ENCODE results near the gene DYDC1.

Gene DYDC1

DNA sequence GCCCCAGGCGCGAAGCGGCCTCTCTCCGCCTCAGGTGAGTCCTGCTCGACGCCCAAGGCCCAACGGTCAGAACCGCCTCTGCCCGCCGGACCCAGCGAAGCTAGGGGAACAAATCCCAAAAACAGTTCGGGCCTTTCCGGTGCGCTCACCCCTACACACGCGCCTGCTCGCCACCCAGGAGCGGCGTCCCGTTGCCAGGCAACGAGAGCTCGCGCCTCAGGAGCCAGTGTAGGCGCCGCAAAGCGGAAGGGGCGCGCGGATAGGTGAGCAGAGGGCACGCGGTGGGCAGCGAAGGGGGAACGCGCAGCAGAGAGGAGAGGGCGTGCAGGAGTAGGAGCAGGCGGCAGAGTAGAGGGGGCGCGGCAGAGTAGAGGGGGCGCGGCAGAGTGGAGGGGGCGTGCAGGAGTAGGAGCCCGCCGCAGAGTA, at the start of gene DYDC1, which contains the start of gene DYDC2:
DYDC1 (minus strand) TSS at position 193 of the 426 bp plus-strand sequence. CDS start 4,154 bp downstream, outside the sequence.
DYDC2 (plus strand) TSS at position 219 of the 426 bp plus-strand sequence. CDS start 5,663 bp downstream, outside the sequence.
- Histone ChIP-seq H3K9me3 (ENCODE audit: insufficient read depth, low read length) (no peaks in the 10 kb centered on the region), H3K9me2 (replicated peaks; ENCODE audit: insufficient read depth, low read length) (no peaks in the 10 kb centered on the region), H3K4me3 (ENCODE audit: insufficient read depth, low read length, poor library complexity, severe bottlenecking) (no peak within 1 kb of the TSS), H4K20me1 (ENCODE audit: low read depth, low read length) (no peaks in the 10 kb centered on the region), H2AFZ (ENCODE audit: low read depth, low read length, severe bottlenecking) (no peak within 1 kb of the TSS), H3K27ac (ENCODE audit: low read depth, low read length) (no peak within 1 kb of the TSS), H3K9ac (ENCODE audit: low read length) (no peak within 1 kb of the TSS), H3K36me3 (ENCODE audit: low read length) (no peaks in the 10 kb centered on the region), H3K4me2 (ENCODE audit: low read depth, low read length, poor library complexity, severe bottlenecking) (no peak within 1 kb of the TSS), H3F3A (ENCODE audit: insufficient read depth) (no peaks in the 10 kb centered on the region), H3K79me2 (ENCODE audit: insufficient read depth, low read length) (no peaks in the 10 kb centered on the region), H3K27me3 (ENCODE audit: low read length) (no peaks in the 10 kb centered on the region)
- TF ChIP-seq, protein P1, sequence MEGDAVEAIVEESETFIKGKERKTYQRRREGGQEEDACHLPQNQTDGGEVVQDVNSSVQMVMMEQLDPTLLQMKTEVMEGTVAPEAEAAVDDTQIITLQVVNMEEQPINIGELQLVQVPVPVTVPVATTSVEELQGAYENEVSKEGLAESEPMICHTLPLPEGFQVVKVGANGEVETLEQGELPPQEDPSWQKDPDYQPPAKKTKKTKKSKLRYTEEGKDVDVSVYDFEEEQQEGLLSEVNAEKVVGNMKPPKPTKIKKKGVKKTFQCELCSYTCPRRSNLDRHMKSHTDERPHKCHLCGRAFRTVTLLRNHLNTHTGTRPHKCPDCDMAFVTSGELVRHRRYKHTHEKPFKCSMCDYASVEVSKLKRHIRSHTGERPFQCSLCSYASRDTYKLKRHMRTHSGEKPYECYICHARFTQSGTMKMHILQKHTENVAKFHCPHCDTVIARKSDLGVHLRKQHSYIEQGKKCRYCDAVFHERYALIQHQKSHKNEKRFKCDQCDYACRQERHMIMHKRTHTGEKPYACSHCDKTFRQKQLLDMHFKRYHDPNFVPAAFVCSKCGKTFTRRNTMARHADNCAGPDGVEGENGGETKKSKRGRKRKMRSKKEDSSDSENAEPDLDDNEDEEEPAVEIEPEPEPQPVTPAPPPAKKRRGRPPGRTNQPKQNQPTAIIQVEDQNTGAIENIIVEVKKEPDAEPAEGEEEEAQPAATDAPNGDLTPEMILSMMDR (IDR thresholded peaks at IDR 0.05; ENCODE audit: insufficient read depth, low read length, poor library complexity, severe bottlenecking) = no peak

GRCh38 chr10:80406204-80406603, 49.6 kb upstream of the DYDC1 start:
- no peaks in the 10 kb centered on the region for H3K27me3 ChIP-seq (ENCODE audit: low read length)
- H3K9me3 ChIP-seq (ENCODE audit: insufficient read depth, low read length) = no peaks in the 10 kb centered on the region
- no peak overlapping the region for H2AFZ ChIP-seq (ENCODE audit: low read depth, low read length, severe bottlenecking)
- H3K79me2 ChIP-seq (ENCODE audit: insufficient read depth, low read length) = no peaks in the 10 kb centered on the region
- no peaks in the 10 kb centered on the region for H3K9me2 ChIP-seq (replicated peaks; ENCODE audit: insufficient read depth, low read length)
- no peaks in the 10 kb centered on the region for H3F3A ChIP-seq (ENCODE audit: insufficient read depth)
- H4K20me1 ChIP-seq (ENCODE audit: low read depth, low read length) = no peaks in the 10 kb centered on the region
- H3K36me3 ChIP-seq (ENCODE audit: low read length) = no peaks in the 10 kb centered on the region
- no peak overlapping the region for H3K9ac ChIP-seq (ENCODE audit: low read length)
- TF ChIP-seq, protein P1 (IDR thresholded peaks at IDR 0.05; ENCODE audit: insufficient read depth, low read length, poor library complexity, severe bottlenecking) = no peak
- TF ChIP-seq EZH2phosphoT487 (conservative IDR thresholded peaks at IDR 0.05; ENCODE audit: low read length) = no peak
- H3K4me3 ChIP-seq (ENCODE audit: insufficient read depth, low read length, poor library complexity, severe bottlenecking) = no peak overlapping the region
- H3K4me2 ChIP-seq (ENCODE audit: low read depth, low read length, poor library complexity, severe bottlenecking) = no peak overlapping the region
- no peak overlapping the region for H3K27ac ChIP-seq (ENCODE audit: low read depth, low read length)

- no peaks in the 10 kb centered on the region for H4K20me1 ChIP-seq (ENCODE audit: low read depth, low read length)
- H3K36me3 ChIP-seq (ENCODE audit: low read length) = no peaks in the 10 kb centered on the region
- no peak overlapping the region for H3K4me3 ChIP-seq (ENCODE audit: insufficient read depth, low read length, poor library complexity, severe bottlenecking)
- TF ChIP-seq EZH2phosphoT487 (conservative IDR thresholded peaks at IDR 0.05; ENCODE audit: low read length) = no peak
- TF ChIP-seq, protein P1 (IDR thresholded peaks at IDR 0.05; ENCODE audit: insufficient read depth, low read length, poor library complexity, severe bottlenecking) = no peak
- no peak overlapping the region for H3K4me2 ChIP-seq (ENCODE audit: low read depth, low read length, poor library complexity, severe bottlenecking)
- no peaks in the 10 kb centered on the region for H3K79me2 ChIP-seq (ENCODE audit: insufficient read depth, low read length)
- H3K9me3 ChIP-seq (ENCODE audit: insufficient read depth, low read length) = no peaks in the 10 kb centered on the region
- no peaks in the 10 kb centered on the region for H3F3A ChIP-seq (ENCODE audit: insufficient read depth)
- H3K27me3 ChIP-seq (ENCODE audit: low read length) = no peaks in the 10 kb centered on the region
- no peak overlapping the region for H3K27ac ChIP-seq (ENCODE audit: low read depth, low read length)
- H3K9me2 ChIP-seq (replicated peaks; ENCODE audit: insufficient read depth, low read length) = no peaks in the 10 kb centered on the region
- no peak overlapping the region for H3K9ac ChIP-seq (ENCODE audit: low read length)
- H2AFZ ChIP-seq (ENCODE audit: low read depth, low read length, severe bottlenecking) = no peak overlapping the region
These were observed 49.1 kb upstream of the DYDC1 start for GRCh38 chr10:80405626-80406025.
